ENCODE data around the gene HOXD9. TPM values are rescaled to one million over a fixed set of nuclear protein-coding genes. Genes with fewer than 3 reads are reported as not detected.

The HOXD9 gene
- total and polyA plus RNA-seq, 8 donors, result 0.12 to 1.1 (median 0.34) TPM; not detected in 2

- Histone ChIP-seq H3K27ac (no peak overlapping the region), H3K9me3 (no peaks in the 10 kb centered on the region), H3K4me3 (no peak overlapping the region), H3K27me3 (peaks cover 0 to 53% (median 14%) of the 10 kb centered on the region in 4 donors), H3K4me1 (no peaks in the 10 kb centered on the region), H3K36me3 (no peaks in the 10 kb centered on the region)
- ATAC-seq, result no peak
- TF ChIP-seq, protein P1, sequence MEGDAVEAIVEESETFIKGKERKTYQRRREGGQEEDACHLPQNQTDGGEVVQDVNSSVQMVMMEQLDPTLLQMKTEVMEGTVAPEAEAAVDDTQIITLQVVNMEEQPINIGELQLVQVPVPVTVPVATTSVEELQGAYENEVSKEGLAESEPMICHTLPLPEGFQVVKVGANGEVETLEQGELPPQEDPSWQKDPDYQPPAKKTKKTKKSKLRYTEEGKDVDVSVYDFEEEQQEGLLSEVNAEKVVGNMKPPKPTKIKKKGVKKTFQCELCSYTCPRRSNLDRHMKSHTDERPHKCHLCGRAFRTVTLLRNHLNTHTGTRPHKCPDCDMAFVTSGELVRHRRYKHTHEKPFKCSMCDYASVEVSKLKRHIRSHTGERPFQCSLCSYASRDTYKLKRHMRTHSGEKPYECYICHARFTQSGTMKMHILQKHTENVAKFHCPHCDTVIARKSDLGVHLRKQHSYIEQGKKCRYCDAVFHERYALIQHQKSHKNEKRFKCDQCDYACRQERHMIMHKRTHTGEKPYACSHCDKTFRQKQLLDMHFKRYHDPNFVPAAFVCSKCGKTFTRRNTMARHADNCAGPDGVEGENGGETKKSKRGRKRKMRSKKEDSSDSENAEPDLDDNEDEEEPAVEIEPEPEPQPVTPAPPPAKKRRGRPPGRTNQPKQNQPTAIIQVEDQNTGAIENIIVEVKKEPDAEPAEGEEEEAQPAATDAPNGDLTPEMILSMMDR (IDR thresholded peaks at IDR 0.05), result no peak
- no peak for FAIRE-seq
- intact Hi-C loops (cut with DNase I), result loop anchor here (5.0 to 10.0 kb wide), 3 partner anchors 310 to 503 kb away; no protein-coding TSS in a partner anchor
- DNase-seq, result no peak
- WGBS, 2 donors, result 73 to 77% methylated on average over 2 of the region's 2 CpGs
Measured at GRCh38 chr2:176142281-176142680, 19.8 kb downstream of the HOXD9 start.

GRCh38 chr2:176145085-176145969, 22.8 kb downstream of the HOXD9 start:
- Histone ChIP-seq H3K4me3 (no peak overlapping the region), H3K27ac (no peak overlapping the region)
- intact Hi-C loops (cut with DNase I), result loop anchor here in 1 of 3 donors (10.0 kb wide), 1 partner anchor 499 kb away; no protein-coding TSS in a partner anchor

DNA sequence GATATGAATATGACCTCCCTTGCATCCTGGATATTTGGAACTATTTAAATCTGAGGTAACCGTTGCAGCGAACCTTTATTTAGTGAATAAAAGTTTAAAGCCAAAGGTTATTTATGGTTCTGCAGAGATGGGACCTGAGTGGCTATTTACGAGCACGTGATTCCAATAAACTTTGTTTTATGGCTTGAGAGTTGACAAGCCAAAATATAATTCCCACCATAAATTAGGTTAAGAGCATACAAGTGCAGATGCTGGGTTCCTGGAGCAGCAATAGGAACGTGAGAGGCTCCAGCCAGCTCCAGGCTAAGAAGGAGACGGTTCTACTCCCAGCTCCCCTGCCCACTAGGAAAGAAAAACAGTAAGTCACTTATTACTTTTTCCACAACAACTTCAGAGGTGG, 23.6 kb downstream of the HOXD9 start:
- no peak overlapping the region for H3K27ac ChIP-seq
- H3K27me3 ChIP-seq, result peaks cover 0 to 15% (median 5%) of the 10 kb centered on the region in 4 donors
- DNase-seq (no peak), FAIRE-seq (no peak), ATAC-seq (no peak)
- no peaks in the 10 kb centered on the region for H3K9me3 ChIP-seq
- 18 to 23% methylated on average over 6 of the region's 6 CpGs for WGBS, 2 donors
- H3K4me3 ChIP-seq, result no peak overlapping the region
- no peaks in the 10 kb centered on the region for H3K4me1 ChIP-seq
- TF ChIP-seq, protein P1 (IDR thresholded peaks at IDR 0.05), result no peak
- no peaks in the 10 kb centered on the region for H3K36me3 ChIP-seq
- intact Hi-C loops (cut with DNase I), result loop anchor here in 1 of 3 donors (10.0 kb wide), 1 partner anchor 499 kb away; no protein-coding TSS in a partner anchor

More at GRCh38 chr2:176145085-176145969, 22.8 kb downstream of the HOXD9 start:
- H3K27me3 ChIP-seq, result peaks cover 0 to 22% (median 3%) of the 10 kb centered on the region in 4 donors
- DNase-seq (no peak), FAIRE-seq (no peak), ATAC-seq (no peak)
- TF ChIP-seq, protein P1 (IDR thresholded peaks at IDR 0.05), result no peak
- H3K36me3 ChIP-seq, result no peaks in the 10 kb centered on the region
- no peaks in the 10 kb centered on the region for H3K9me3 ChIP-seq
- WGBS, 2 donors, result 22 to 27% methylated on average over 4 of the region's 4 CpGs
- H3K4me1 ChIP-seq, result no peaks in the 10 kb centered on the region

DNA sequence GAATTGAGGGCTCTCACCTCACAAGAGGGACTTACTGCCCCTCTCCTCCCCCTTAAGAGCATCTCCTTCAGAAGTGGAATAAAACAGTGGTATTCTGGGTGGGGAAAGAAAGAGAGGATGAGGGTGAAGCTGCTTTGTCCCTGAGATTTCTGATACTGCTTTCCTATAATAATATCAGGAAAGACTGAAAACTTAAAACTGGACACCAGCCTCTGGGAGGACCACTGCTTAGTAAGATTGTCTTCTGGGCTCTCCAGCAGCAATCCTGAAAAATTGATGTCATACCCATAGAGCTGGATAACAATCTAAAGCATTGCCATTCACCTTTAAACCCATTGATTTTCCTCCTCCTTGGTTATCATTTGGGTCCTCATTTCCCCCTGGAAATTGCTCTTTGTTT, 24.1 kb downstream of the HOXD9 start:
- TF ChIP-seq, protein P1 (IDR thresholded peaks at IDR 0.05), result no peak
- intact Hi-C loops (cut with DNase I), result loop anchor here in 1 of 3 donors (10.0 kb wide), 1 partner anchor 498 kb away; no protein-coding TSS in a partner anchor
- H3K27me3 ChIP-seq, result peaks cover 0 to 15% (median 5%) of the 10 kb centered on the region in 4 donors
- ATAC-seq (no peak), DNase-seq (no peak), FAIRE-seq (no peak)
- H3K36me3 ChIP-seq, result no peaks in the 10 kb centered on the region
- H3K27ac ChIP-seq, result no peak overlapping the region
- no peaks in the 10 kb centered on the region for H3K4me1 ChIP-seq
- H3K9me3 ChIP-seq, result no peaks in the 10 kb centered on the region
- H3K4me3 ChIP-seq, result no peak overlapping the region
